OCI-LY7 (cell line): ENCODE measurements around the gene RTN4RL2. TPM values are rescaled to one million over a fixed set of nuclear protein-coding genes. Genes with fewer than 3 reads are reported as not detected.

Source experiments
- BruUV-seq: library from RNA; stranded (reverse); fragments of 400-500 nt; replicated peaks from 2 replicates; lab custom pipeline; 2021; lab: Mats Ljungman, UMichigan
- CTCF ChIA-PET: fragments of 300-600 bp; sonication (Branson Sonifier 250); formaldehyde crosslinking; loops from one replicate; lab custom pipeline; 2022; ENCODE audit warnings: antibody characterized with exemption; ENCODE audit not compliant: unreplicated experiment; lab: Charles Lee
- POLR2A ChIA-PET: fragments of 300-600 bp; sonication (Branson Sonifier 250); formaldehyde crosslinking; loops from one replicate; lab custom pipeline; 2022; ENCODE audit warnings: antibody characterized with exemption; lab: Charles Lee
- DNase-seq: peaks from one replicate; pipeline ENCODE4 v3.0.0-alpha.2; 2015; ENCODE audit warnings: low spot score
- H2AFZ ChIP-seq: fragments of 200-600 bp; sonication (generic), shearing (Covaris generic); 2 replicates; pipeline ENCODE4 v1.6.1; 2014; ENCODE audit warnings: mild to moderate bottlenecking, antibody characterized with exemption, low read length, moderate library complexity
- H3K27ac ChIP-seq: fragments of 200-600 bp; sonication (generic); 2 replicates; pipeline ENCODE4 v1.5.1; 2014; ENCODE audit warnings: mixed run types, low read depth, mild to moderate bottlenecking, moderate library complexity, low read length, inconsistent platforms; ENCODE audit not compliant: poor library complexity, severe bottlenecking
- H3K36me3 ChIP-seq: fragments of 200-600 bp; sonication (generic); 2 replicates; pipeline ENCODE4 v1.6.1; 2014; ENCODE audit warnings: mild to moderate bottlenecking, antibody characterized with exemption, low read length, moderate library complexity, mixed read lengths; ENCODE audit not compliant: insufficient read depth
- H3K4me1 ChIP-seq: fragments of 200-600 bp; sonication (generic); 2 replicates; pipeline ENCODE4 v1.5.1; 2014; ENCODE audit warnings: mild to moderate bottlenecking, low read length; ENCODE audit not compliant: insufficient read depth, poor library complexity, severe bottlenecking
- H3K4me2 ChIP-seq: fragments of 200-600 bp; sonication (generic); 2 replicates; pipeline ENCODE4 v1.6.1; 2014; ENCODE audit warnings: mild to moderate bottlenecking, low read length
- H3K4me3 ChIP-seq: fragments of 200-600 bp; sonication (generic); 2 replicates; pipeline ENCODE4 v1.5.1; 2014; ENCODE audit warnings: mild to moderate bottlenecking, low read depth, low read length; ENCODE audit not compliant: poor library complexity, severe bottlenecking
- H3K79me2 ChIP-seq: fragments of 200-600 bp; sonication (generic); 2 replicates; pipeline ENCODE4 v1.6.1; 2016; ENCODE audit warnings: low read depth, mild to moderate bottlenecking, low read length, moderate library complexity, mixed read lengths; ENCODE audit not compliant: insufficient read depth
- H3K9me2 ChIP-seq: fragments of 200-600 bp; sonication (generic); 2 replicates; pipeline ENCODE4 v1.6.1; 2016; ENCODE audit warnings: mild to moderate bottlenecking, low read length, mixed read lengths; ENCODE audit not compliant: insufficient read depth
- H3K9me3 ChIP-seq: fragments of 200-600 bp; sonication (generic); 2 replicates; pipeline ENCODE4 v1.6.1; 2014; ENCODE audit warnings: mild to moderate bottlenecking, mixed run types, low read length, mixed read lengths
- H4K20me1 ChIP-seq: fragments of 200-600 bp; sonication (generic); 2 replicates; pipeline ENCODE4 v1.6.1; 2014; ENCODE audit warnings: mild to moderate bottlenecking, antibody characterized with exemption, low read length, moderate library complexity, mixed read lengths; ENCODE audit not compliant: insufficient read depth
- CTCF ChIP-seq: fragments of 200-600 bp; sonication (generic); conservative IDR thresholded peaks from 2 replicates; pipeline ENCODE4 v1.5.1; 2014; ENCODE audit warnings: mild to moderate bottlenecking, antibody characterized with exemption, low read length, moderate library complexity, mixed read lengths
- EZH2phosphoT487 ChIP-seq: fragments of 200-600 bp; sonication (generic); IDR thresholded peaks from 2 replicates; pipeline ENCODE4 v1.6.1; 2018; ENCODE audit warnings: low read depth, borderline replicate concordance, mild to moderate bottlenecking, mixed run types, antibody characterized with exemption, low read length, moderate library complexity, mixed read lengths
- intact Hi-C: fragments of 100-400 bp; cut with micrococcal nuclease; formaldehyde crosslinking; loops from one replicate; pipeline ENCODE4 v1.10.0; 2022; ENCODE audit not compliant: unreplicated experiment
- total RNA-seq, 2 experiments: library from RNA; depleted of rRNA in 1 of 2; stranded (reverse); fragments of >200 nt in 1 of 2; shearing (Covaris generic) in 1 of 2; gene quantifications; 2 replicates each; pipeline ENCODE4 v1.2.3, GENCODE V29; 2014 to 2022

RTN4RL2 gene
- total RNA-seq, 2 experiments from 2014 or later = 0.25 to 4.2 TPM

GRCh38 chr11:57506522-57506921, 46.2 kb downstream of the RTN4RL2 start:
- TF ChIP-seq CTCF (no peak), EZH2phosphoT487 (no peak)
- peaks cover 12% of the 10 kb centered on the region; the same call in 1 of the 2 replicates for H3K79me2 ChIP-seq
- H2AFZ ChIP-seq = no peak overlapping the region
- peaks cover 6% of the 10 kb centered on the region for H3K4me1 ChIP-seq
- ChIA-PET POLR2A (interaction anchor here (1.0 to 6.6 kb wide), 3 partner anchors 8 to 20 kb away, joined by 3 to 42 read pairs (median 5); no protein-coding TSS in a partner anchor), CTCF (interaction anchor here (1.5 to 2.3 kb wide), 2 partner anchors 13 kb away, joined by 6 to 10 read pairs; no protein-coding TSS in a partner anchor)
- H4K20me1 ChIP-seq = no peaks in the 10 kb centered on the region
- no peak for DNase-seq
- no peaks in the 10 kb centered on the region for H3K9me2 ChIP-seq
- no peak overlapping the region for H3K4me3 ChIP-seq
- no TSS peak for BruUV-seq
- no peak overlapping the region for H3K27ac ChIP-seq
- H3K36me3 ChIP-seq = peaks cover 69% of the 10 kb centered on the region
- intact Hi-C loops = no loop called here
- no peak overlapping the region for H3K4me2 ChIP-seq
- no peaks in the 10 kb centered on the region for H3K9me3 ChIP-seq

- no peak overlapping the region for H2AFZ ChIP-seq
- H3K9me3 ChIP-seq = no peaks in the 10 kb centered on the region
- no peak overlapping the region for H3K4me2 ChIP-seq
- H3K27ac ChIP-seq = no peak overlapping the region
- TF ChIP-seq CTCF (no peak), EZH2phosphoT487 (no peak)
- H3K36me3 ChIP-seq = peaks cover 63% of the 10 kb centered on the region
- H3K4me1 ChIP-seq = peaks cover 27% of the 10 kb centered on the region
- intact Hi-C loops = no loop called here
- BruUV-seq = no TSS peak
- DNase-seq = no peak
- no peaks in the 10 kb centered on the region for H4K20me1 ChIP-seq
- peaks cover 24% of the 10 kb centered on the region; the same call in 1 of the 2 replicates for H3K79me2 ChIP-seq
- no peak overlapping the region for H3K4me3 ChIP-seq
- no peaks in the 10 kb centered on the region for H3K9me2 ChIP-seq
- CTCF ChIA-PET = interaction anchor here (0.6 to 1.5 kb wide), 2 partner anchors 14 to 15 kb away, joined by 3 to 6 read pairs; no protein-coding TSS in a partner anchor
- POLR2A ChIA-PET = interaction anchor here (1.0 to 6.6 kb wide), 2 partner anchors 13 to 20 kb away, joined by 3 to 42 read pairs; no protein-coding TSS in a partner anchor
Observed at GRCh38 chr11:57508341-57509170, 48.2 kb downstream of the RTN4RL2 start.
